ENCODE measurements around the gene NDUFB5. TPM values are rescaled to one million over a fixed set of nuclear protein-coding genes. Genes with fewer than 3 reads are reported as not detected.

The NDUFB5 gene
- total and polyA plus RNA-seq, 2 experiments from 2014 or later = 90.8 to 126 TPM

DNA sequence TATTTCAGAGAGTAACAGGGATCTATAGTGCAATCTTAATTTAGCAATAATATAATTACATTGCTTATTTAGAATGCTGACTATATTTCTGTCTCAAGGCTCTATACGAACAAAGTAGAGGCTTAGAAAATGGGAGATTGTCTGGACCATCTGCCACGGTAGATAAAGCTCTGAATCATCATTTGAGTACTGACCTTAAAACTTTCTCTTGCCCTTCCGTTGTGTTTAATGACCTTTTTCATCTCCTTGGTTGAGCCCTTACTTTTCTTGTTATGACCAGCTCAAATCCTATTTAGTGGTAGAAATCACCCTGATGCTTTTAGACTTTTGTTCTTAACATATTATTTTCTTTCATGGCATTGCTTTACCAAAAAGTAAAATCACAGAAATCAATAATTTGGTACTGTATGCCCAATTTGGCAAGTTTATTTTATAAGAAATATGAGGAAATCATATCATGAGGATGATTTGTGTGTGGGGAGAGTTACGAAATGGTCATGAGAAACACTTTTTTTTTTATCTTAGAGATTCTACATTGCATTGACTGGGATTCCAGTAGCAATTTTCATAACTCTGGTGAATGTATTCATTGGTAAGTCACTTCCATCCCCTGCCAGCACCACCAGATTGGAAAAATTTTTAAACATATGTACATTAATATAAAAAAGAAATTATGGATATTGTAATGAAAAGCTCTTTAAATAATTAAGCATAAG is 11.0 kb downstream of the NDUFB5 start:
- Histone ChIP-seq H4K20me1 (ENCODE audit: insufficient read depth) (no peaks in the 10 kb centered on the region), H3K27me3 (replicated peaks; ENCODE audit: insufficient read depth) (no peaks in the 10 kb centered on the region), H3K4me2 (ENCODE audit: unreplicated experiment) (no peak overlapping the region), H3F3A (ENCODE audit: insufficient read depth) (peaks cover 19% of the 10 kb centered on the region), H3K79me2 (ENCODE audit: insufficient read depth) (peaks cover 25% of the 10 kb centered on the region), H3K9me2 (ENCODE audit: insufficient read depth) (no peaks in the 10 kb centered on the region), H2AFZ (no peak overlapping the region), H3K4me3 (no peak overlapping the region), H3K9ac (no peak overlapping the region), H3K36me3 (ENCODE audit: low read depth) (peaks cover 18% of the 10 kb centered on the region), H3K9me3 (ENCODE audit: low read depth) (no peaks in the 10 kb centered on the region), H3K27ac (no peak overlapping the region), H3K4me1 (ENCODE audit: insufficient read depth) (peaks cover 17% of the 10 kb centered on the region)
- TF ChIP-seq EZH2 (IDR thresholded peaks at IDR 0.05; ENCODE audit: insufficient read depth, poor library complexity, severe bottlenecking) (no peak), EZH2phosphoT487 (IDR thresholded peaks at IDR 0.05; ENCODE audit: insufficient read depth, low read depth) (no peak)
- WGBS, 2 experiments (ENCODE audit: low coverage in 1 of 2, low lambda C conversion rate in 2 of 2, missing lambda C conversion rate in 2 of 2) = 81 to 83% methylated on average over 4 of the region's 4 CpGs
- in situ Hi-C loops (cut with MboI) = no loop called here
- DNase-seq = no peak

DNA sequence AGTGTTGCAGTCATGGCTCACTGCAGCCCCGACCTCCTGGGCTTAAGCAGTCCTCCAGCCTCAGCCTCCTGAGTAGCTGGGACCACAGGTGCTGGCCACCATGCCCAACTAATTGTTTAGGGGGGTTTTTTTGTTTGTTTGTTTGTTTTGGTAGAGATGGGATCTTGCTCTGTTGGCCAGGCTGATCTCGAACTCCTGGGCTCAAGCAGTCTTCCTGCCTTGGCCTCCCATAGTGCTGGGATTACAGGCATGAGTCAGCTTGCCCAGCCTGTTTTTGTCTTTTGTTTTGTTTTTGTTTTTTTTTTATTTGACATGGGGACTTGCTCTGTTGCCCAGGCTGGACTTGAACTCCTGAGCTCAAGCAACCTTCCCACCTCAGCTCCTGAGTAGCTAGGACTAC is 17.4 kb downstream of the NDUFB5 start:
- Histone ChIP-seq H3K27ac (no peak overlapping the region), H3K9ac (no peak overlapping the region), H3K9me3 (ENCODE audit: low read depth) (no peaks in the 10 kb centered on the region), H3K4me3 (no peak overlapping the region), H3F3A (ENCODE audit: insufficient read depth) (no peaks in the 10 kb centered on the region), H4K20me1 (ENCODE audit: insufficient read depth) (no peaks in the 10 kb centered on the region), H3K4me2 (ENCODE audit: unreplicated experiment) (no peak overlapping the region), H3K36me3 (ENCODE audit: low read depth) (peaks cover 33% of the 10 kb centered on the region), H3K4me1 (ENCODE audit: insufficient read depth) (0 out of 2 replicates have a peak, but pooled peaks cover 4% of the 10 kb centered on the region), H3K27me3 (replicated peaks; ENCODE audit: insufficient read depth) (no peaks in the 10 kb centered on the region), H3K9me2 (ENCODE audit: insufficient read depth) (no peaks in the 10 kb centered on the region), H2AFZ (no peak overlapping the region), H3K79me2 (ENCODE audit: insufficient read depth) (no peaks in the 10 kb centered on the region; the same call in 1 of the 2 replicates)
- DNase-seq = no peak
- WGBS, 2 experiments (ENCODE audit: low coverage in 1 of 2, low lambda C conversion rate in 2 of 2, missing lambda C conversion rate in 2 of 2) = 96 to 98% methylated on average over 2 of the region's 2 CpGs
- TF ChIP-seq EZH2phosphoT487 (IDR thresholded peaks at IDR 0.05; ENCODE audit: insufficient read depth, low read depth) = no peak
- no peak for TF ChIP-seq EZH2 (IDR thresholded peaks at IDR 0.05; ENCODE audit: insufficient read depth, poor library complexity, severe bottlenecking)
- in situ Hi-C loops (cut with MboI) = no loop called here

DNA sequence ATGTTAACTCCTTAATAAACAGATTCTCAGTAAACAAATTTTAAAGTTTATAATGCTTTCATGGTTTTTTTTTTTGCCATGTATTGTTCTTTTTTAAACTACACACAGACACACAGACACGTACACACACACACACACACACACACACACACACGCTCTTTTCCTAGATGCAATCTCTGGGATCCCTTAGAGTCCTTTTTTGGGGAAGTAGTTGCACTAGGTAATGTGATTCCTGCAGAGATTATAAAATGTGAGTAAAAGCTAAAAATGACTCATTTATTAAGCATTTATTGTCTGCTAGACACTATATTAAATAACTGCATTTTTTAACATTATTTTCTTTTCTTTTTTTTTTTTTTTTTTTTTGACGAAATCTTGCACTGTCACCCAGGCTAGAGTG is 19.9 kb downstream of the NDUFB5 start:
- peak; percentile 19 for DNase-seq
- no peak for TF ChIP-seq EZH2 (IDR thresholded peaks at IDR 0.05; ENCODE audit: insufficient read depth, poor library complexity, severe bottlenecking)
- TF ChIP-seq EZH2phosphoT487 (IDR thresholded peaks at IDR 0.05; ENCODE audit: insufficient read depth, low read depth) = no peak
- no peaks in the 10 kb centered on the region for H4K20me1 ChIP-seq (ENCODE audit: insufficient read depth)
- H3K4me3 ChIP-seq = no peak overlapping the region
- no peak overlapping the region for H2AFZ ChIP-seq
- in situ Hi-C loops (cut with MboI) = no loop called here
- H3K9me3 ChIP-seq (ENCODE audit: low read depth) = no peaks in the 10 kb centered on the region
- H3K4me2 ChIP-seq (ENCODE audit: unreplicated experiment) = no peak overlapping the region
- H3K27me3 ChIP-seq (replicated peaks; ENCODE audit: insufficient read depth) = no peaks in the 10 kb centered on the region
- H3K27ac ChIP-seq = no peak overlapping the region
- WGBS, 2 experiments (ENCODE audit: low coverage in 1 of 2, low lambda C conversion rate in 2 of 2, missing lambda C conversion rate in 2 of 2) = 75 to 77% methylated on average over 3 of the region's 3 CpGs
- no peaks in the 10 kb centered on the region for H3K9me2 ChIP-seq (ENCODE audit: insufficient read depth)
- H3K9ac ChIP-seq = no peak overlapping the region
- no peaks in the 10 kb centered on the region for H3K79me2 ChIP-seq (ENCODE audit: insufficient read depth)
- H3K4me1 ChIP-seq (ENCODE audit: insufficient read depth) = 0 out of 2 replicates have a peak, but pooled peaks cover 4% of the 10 kb centered on the region
- no peaks in the 10 kb centered on the region for H3F3A ChIP-seq (ENCODE audit: insufficient read depth)
- peaks cover 17% of the 10 kb centered on the region for H3K36me3 ChIP-seq (ENCODE audit: low read depth)

DNA sequence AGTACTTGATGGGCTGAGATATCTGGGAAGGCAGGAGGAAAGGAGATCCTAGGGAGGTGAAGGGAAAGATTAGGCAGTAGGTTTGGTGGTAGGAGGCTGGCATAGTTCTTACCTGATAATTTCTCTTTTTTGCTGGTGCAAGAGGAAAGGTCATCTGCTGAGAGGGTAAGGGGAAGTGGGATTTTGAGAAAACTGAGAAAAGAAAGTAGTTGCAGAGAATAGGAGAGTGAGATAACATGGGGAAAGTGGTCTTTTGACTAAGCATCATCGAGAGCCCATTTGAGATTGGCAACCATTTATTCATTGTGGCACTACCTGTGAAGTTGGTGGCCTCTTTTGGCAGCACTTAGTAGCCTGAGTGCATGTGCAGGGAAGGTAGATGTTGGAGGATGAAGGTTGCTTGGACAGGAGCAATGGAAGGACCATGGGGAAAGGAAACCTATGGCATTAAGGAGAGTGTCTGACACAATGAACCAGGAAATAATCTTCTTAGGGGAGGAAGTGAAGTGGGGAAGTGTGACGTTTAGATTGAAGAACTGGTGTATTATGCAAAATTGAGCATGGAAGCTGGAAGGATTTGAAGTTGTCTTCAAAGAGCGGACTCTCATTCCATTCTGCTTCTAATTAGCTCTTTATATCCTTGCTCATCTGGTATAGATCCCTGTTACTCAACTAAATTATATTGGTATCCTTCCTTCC is 26.3 kb downstream of the NDUFB5 start:
- no peak for DNase-seq

More for the DNA sequence above, 26.3 kb downstream of the NDUFB5 start:
- 43 to 54% methylated on average over 3 of the region's 3 CpGs for WGBS, 2 experiments (ENCODE audit: low coverage in 1 of 2, low lambda C conversion rate in 2 of 2, missing lambda C conversion rate in 2 of 2)
- Histone ChIP-seq H3K9ac (no peak overlapping the region), H3K27ac (no peak overlapping the region), H3K9me3 (ENCODE audit: low read depth) (no peaks in the 10 kb centered on the region), H4K20me1 (ENCODE audit: insufficient read depth) (no peaks in the 10 kb centered on the region), H3K4me3 (no peak overlapping the region), H3K4me2 (ENCODE audit: unreplicated experiment) (no peak overlapping the region), H3K9me2 (ENCODE audit: insufficient read depth) (no peaks in the 10 kb centered on the region), H3K4me1 (ENCODE audit: insufficient read depth) (no peaks in the 10 kb centered on the region), H3F3A (ENCODE audit: insufficient read depth) (no peaks in the 10 kb centered on the region), H2AFZ (no peak overlapping the region), H3K27me3 (replicated peaks; ENCODE audit: insufficient read depth) (no peaks in the 10 kb centered on the region), H3K36me3 (ENCODE audit: low read depth) (no peaks in the 10 kb centered on the region), H3K79me2 (ENCODE audit: insufficient read depth) (no peaks in the 10 kb centered on the region)
- in situ Hi-C loops (cut with MboI) = no loop called here
- TF ChIP-seq EZH2phosphoT487 (IDR thresholded peaks at IDR 0.05; ENCODE audit: insufficient read depth, low read depth) (no peak), EZH2 (IDR thresholded peaks at IDR 0.05; ENCODE audit: insufficient read depth, poor library complexity, severe bottlenecking) (no peak)

All from GM23248 (cell line).